ENCODE data around the gene FAM131A.

DNA sequence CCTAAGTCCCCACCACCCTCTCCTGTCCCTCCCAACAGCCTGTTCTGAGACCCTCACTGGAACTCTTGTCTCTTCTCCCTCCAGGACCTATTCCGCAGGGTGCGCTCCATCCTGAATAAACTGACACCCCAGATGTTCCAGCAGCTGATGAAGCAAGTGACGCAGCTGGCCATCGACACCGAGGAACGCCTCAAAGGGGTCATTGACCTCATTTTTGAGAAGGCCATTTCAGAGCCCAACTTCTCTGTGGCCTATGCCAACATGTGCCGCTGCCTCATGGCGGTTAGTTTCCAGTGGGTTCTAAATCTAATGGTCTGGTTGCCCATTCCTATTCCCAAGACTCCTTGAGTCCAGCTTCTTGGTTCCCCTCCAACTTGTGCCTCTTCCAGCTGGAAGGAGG lies 13.7 kb upstream of the FAM131A start:
- TF ChIP-seq CTCF (IDR thresholded peaks at IDR 0.05 in 4 of 5, conservative IDR thresholded peaks at IDR 0.05 in 1 of 5) (no peak), POLR2A (IDR thresholded peaks at IDR 0.05) (no peak)

All from gastrocnemius medialis (tissue), 4 donors.